Measurements from ENCODE around the gene GRM1. TPM values are rescaled to one million over a fixed set of nuclear protein-coding genes. Genes with fewer than 3 reads are reported as not detected.

The GRM1 gene
- total and polyA plus RNA-seq, 9 of the 15 experiments (the other 6 are each of a cell fraction or from before 2014, with no cell fraction given): not detected

DNA sequence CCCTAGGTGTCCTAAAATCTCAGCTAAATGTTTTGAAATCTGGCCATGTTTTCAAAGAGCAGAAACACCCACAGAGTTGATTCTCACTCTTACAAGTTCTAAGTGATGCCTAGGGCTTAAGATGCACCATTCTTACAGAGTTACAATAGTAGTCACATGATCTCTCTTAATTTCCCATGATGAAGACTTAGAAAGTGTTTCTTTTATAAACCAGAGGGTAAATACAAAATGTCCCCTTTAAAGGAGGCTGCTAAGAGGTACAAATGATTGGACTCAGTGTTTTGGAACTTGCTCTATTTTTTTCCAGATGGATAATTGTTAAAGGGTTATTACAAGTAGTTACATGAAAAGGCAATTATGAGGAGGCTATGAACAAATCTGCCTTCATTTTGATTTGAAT is 244.6 kb downstream of the GRM1 start:
- Histone ChIP-seq H3K4me2 (ENCODE audit: insufficient read depth, low read length) (no peak overlapping the region), H2AFZ (ENCODE audit: low read depth, low read length) (no peak overlapping the region), H3K36me3 (ENCODE audit: control insufficient read depth, insufficient read depth, low read length) (no peaks in the 10 kb centered on the region), H3K9me3 (replicated peaks; ENCODE audit: control insufficient read depth, insufficient read depth, low read depth, low read length) (no peaks in the 10 kb centered on the region; the same call in 1 of the 2 replicates), H3K4me1 (replicated peaks in 1 of 2; ENCODE audit: control insufficient read depth in 2 of 2, insufficient read depth in 2 of 2, low read length in 2 of 2) (no peaks in the 10 kb centered on the region), H3K27ac (ENCODE audit: extremely low read depth, low read depth, low read length) (no peak overlapping the region), H3K4me3 (no peak overlapping the region), H3K27me3 (ENCODE audit: control insufficient read depth in 2 of 2, insufficient read depth in 2 of 2, low read length in 2 of 2) (no peaks in the 10 kb centered on the region), H4K20me1 (replicated peaks; ENCODE audit: control insufficient read depth, insufficient read depth, low read length) (no peaks in the 10 kb centered on the region), H3K79me2 (ENCODE audit: control insufficient read depth, insufficient read depth, low read length) (no peaks in the 10 kb centered on the region), H3K9ac (ENCODE audit: insufficient read depth in 1 of 2, low read depth in 2 of 2, low read length in 2 of 2) (no peak overlapping the region), H3K9me1 (ENCODE audit: control insufficient read depth, insufficient read depth, low read length) (no peaks in the 10 kb centered on the region)
- in situ Hi-C loops (cut with MboI) (no loop called here), intact Hi-C loops (cut with micrococcal nuclease) (no loop called here)
- DNase-seq (ENCODE audit: extremely low read depth in 1 of 4, low spot score in 3 of 4) (no peak), ATAC-seq (no peak), FAIRE-seq (no peak)
- CTCF ChIA-PET (ENCODE audit: low intra/inter-chr PET ratio): no interaction called here
- POLR2A ChIA-PET: no interaction called here
- no peak for TF ChIP-seq CBX1 (IDR thresholded peaks at IDR 0.05; ENCODE audit: low read depth)
- TF ChIP-seq, protein P1, sequence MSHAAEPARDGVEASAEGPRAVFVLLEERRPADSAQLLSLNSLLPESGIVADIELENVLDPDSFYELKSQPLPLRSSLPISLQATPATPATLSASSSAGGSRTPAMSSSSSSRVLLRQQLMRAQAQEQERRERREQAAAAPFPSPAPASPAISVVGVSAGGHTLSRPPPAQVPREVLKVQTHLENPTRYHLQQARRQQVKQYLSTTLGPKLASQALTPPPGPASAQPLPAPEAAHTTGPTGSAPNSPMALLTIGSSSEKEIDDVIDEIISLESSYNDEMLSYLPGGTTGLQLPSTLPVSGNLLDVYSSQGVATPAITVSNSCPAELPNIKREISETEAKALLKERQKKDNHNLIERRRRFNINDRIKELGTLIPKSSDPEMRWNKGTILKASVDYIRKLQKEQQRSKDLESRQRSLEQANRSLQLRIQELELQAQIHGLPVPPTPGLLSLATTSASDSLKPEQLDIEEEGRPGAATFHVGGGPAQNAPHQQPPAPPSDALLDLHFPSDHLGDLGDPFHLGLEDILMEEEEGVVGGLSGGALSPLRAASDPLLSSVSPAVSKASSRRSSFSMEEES (CRISPR knock-in tag; IDR thresholded peaks at IDR 0.05): peak; percentile 88
- no peak for TF ChIP-seq RBM17 (IDR thresholded peaks at IDR 0.05; ENCODE audit: borderline replicate concordance, low read depth, low read length)
- BruUV-seq (replicated peaks): no TSS peak

DNA sequence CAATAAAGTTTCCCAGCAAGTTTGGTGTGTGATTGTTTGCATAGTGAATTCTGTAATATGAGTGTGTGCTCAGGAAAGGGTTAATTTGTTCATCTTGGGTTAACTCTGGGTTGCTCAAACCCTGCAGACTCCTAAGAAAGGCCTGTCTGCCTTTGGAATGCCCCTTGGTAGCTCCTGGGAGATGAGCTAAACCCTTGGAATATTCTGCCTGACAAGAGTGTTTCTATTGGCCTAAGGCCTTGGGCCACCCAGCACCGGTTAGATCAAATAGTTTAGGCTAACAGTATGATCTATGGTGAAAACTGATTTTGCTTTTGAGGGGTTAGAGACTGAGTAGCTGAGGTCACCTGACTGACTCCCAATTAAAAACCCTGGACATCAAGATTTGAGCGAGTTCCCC is 248.3 kb downstream of the GRM1 start:
- Histone ChIP-seq H3K4me1 (replicated peaks in 1 of 2; ENCODE audit: control insufficient read depth in 2 of 2, insufficient read depth in 2 of 2, low read length in 2 of 2) (no peaks in the 10 kb centered on the region), H3K9me1 (ENCODE audit: control insufficient read depth, insufficient read depth, low read length) (no peaks in the 10 kb centered on the region), H3K9ac (ENCODE audit: insufficient read depth in 1 of 2, low read depth in 2 of 2, low read length in 2 of 2) (no peak overlapping the region), H3K9me3 (replicated peaks; ENCODE audit: control insufficient read depth, insufficient read depth, low read depth, low read length) (no peaks in the 10 kb centered on the region; the same call in 1 of the 2 replicates), H3K4me3 (no peak overlapping the region), H3K27ac (ENCODE audit: extremely low read depth, low read depth, low read length) (no peak overlapping the region), H4K20me1 (replicated peaks; ENCODE audit: control insufficient read depth, insufficient read depth, low read length) (no peaks in the 10 kb centered on the region), H3K36me3 (ENCODE audit: control insufficient read depth, insufficient read depth, low read length) (no peaks in the 10 kb centered on the region), H3K27me3 (ENCODE audit: control insufficient read depth in 2 of 2, insufficient read depth in 2 of 2, low read length in 2 of 2) (no peaks in the 10 kb centered on the region), H3K79me2 (ENCODE audit: control insufficient read depth, insufficient read depth, low read length) (no peaks in the 10 kb centered on the region), H3K4me2 (ENCODE audit: insufficient read depth, low read length) (no peak overlapping the region), H2AFZ (ENCODE audit: low read depth, low read length) (no peak overlapping the region)
- FAIRE-seq (no peak), DNase-seq (ENCODE audit: extremely low read depth in 1 of 4, low spot score in 3 of 4) (no peak), ATAC-seq (no peak)
- BruUV-seq (replicated peaks): no TSS peak
- CTCF ChIA-PET (ENCODE audit: low intra/inter-chr PET ratio): no interaction called here
- in situ Hi-C loops (cut with MboI) (no loop called here), intact Hi-C loops (cut with micrococcal nuclease) (no loop called here)
- WGBS (ENCODE audit: insufficient coverage, low coverage, missing lambda C conversion rate): 0% methylated on average over 2 of the region's 2 CpGs
- POLR2A ChIA-PET: no interaction called here
- no peak for TF ChIP-seq CHD4 (IDR thresholded peaks at IDR 0.05; ENCODE audit: insufficient read depth, insufficient replicate concordance, low read depth, low read length, poor library complexity, severe bottlenecking)
- TF ChIP-seq, protein P2, sequence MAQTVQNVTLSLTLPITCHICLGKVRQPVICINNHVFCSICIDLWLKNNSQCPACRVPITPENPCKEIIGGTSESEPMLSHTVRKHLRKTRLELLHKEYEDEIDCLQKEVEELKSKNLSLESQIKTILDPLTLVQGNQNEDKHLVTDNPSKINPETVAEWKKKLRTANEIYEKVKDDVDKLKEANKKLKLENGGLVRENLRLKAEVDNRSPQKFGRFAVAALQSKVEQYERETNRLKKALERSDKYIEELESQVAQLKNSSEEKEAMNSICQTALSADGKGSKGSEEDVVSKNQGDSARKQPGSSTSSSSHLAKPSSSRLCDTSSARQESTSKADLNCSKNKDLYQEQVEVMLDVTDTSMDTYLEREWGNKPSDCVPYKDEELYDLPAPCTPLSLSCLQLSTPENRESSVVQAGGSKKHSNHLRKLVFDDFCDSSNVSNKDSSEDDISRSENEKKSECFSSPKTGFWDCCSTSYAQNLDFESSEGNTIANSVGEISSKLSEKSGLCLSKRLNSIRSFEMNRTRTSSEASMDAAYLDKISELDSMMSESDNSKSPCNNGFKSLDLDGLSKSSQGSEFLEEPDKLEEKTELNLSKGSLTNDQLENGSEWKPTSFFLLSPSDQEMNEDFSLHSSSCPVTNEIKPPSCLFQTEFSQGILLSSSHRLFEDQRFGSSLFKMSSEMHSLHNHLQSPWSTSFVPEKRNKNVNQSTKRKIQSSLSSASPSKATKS (CRISPR knock-in tag; IDR thresholded peaks at IDR 0.05): no peak
- no peak for TF ChIP-seq MTA2 (IDR thresholded peaks at IDR 0.05; ENCODE audit: low read depth)
- no peak for TF ChIP-seq MCM2 (IDR thresholded peaks at IDR 0.05; ENCODE audit: low read depth)
- no peak for TF ChIP-seq IRF2 (CRISPR knock-in tag; IDR thresholded peaks at IDR 0.05)
